Epithelial cell of esophagus (primary cell): ENCODE data around the gene VN1R4.
"Not testable (repeated sequence)": the region's sequence is repeated elsewhere in the genome, so short reads cannot be mapped to it uniquely, and the experiment has no call there.

Source experiments
- DNase-seq: peaks from one replicate; pipeline ENCODE4 v3.0.0; 2010; ENCODE audit warnings: low read depth
- H3K4me3 ChIP-seq: 2 replicates; pipeline ENCODE4 v1.5.1; 2011; ENCODE audit warnings: mild to moderate bottlenecking, low read length, control low read depth
- CTCF ChIP-seq: IDR thresholded peaks from 2 replicates; pipeline ENCODE4 v1.5.1; 2011; ENCODE audit warnings: low read depth, mild to moderate bottlenecking, low read length, control low read depth, inconsistent platforms; ENCODE audit not compliant: insufficient read depth; ENCODE audit errors: missing control alignments

Gene VN1R4

GRCh38 chr19:53224606-53225005, 42.9 kb downstream of the VN1R4 start:
- DNase-seq: no peak
- TF ChIP-seq CTCF: no peak
- H3K4me3 ChIP-seq: no peak overlapping the region

- not testable (repeated sequence) for H3K4me3 ChIP-seq, DNase-seq
These were observed 44.8 kb downstream of the VN1R4 start for GRCh38 chr19:53222716-53223115.
